GM12891 (cell line): ENCODE results near the gene GON4L.
"Not testable (repeated sequence)": the region's sequence is repeated elsewhere in the genome, so short reads cannot be mapped to it uniquely, and the experiment has no call there.

Experiments
- DNase-seq: peaks from one replicate; pipeline ENCODE4 v3.0.0; 2011; ENCODE audit warnings: low spot score; ENCODE audit not compliant: insufficient read length
- FAIRE-seq: peaks from 2 replicates; lab custom pipeline; 2011; peaks lifted over from hg19 to GRCh38; lab: Jason Lieb, UNC
- PAX5 ChIP-seq: IDR thresholded peaks from 2 replicates; pipeline ENCODE4 v1.6.1; 2011; ENCODE audit warnings: low read length, moderate library complexity, mild to moderate bottlenecking; ENCODE audit not compliant: insufficient read depth, severe bottlenecking
- POLR2A ChIP-seq: IDR thresholded peaks from 2 replicates; pipeline ENCODE4 v1.6.1; 2011; ENCODE audit warnings: low read depth, low read length, control low read depth
- POLR2AphosphoS5 ChIP-seq: IDR thresholded peaks from 2 replicates; pipeline ENCODE4 v1.6.1; 2011; ENCODE audit warnings: low read depth, low read length, control low read depth
- POU2F2 ChIP-seq: IDR thresholded peaks from 2 replicates; pipeline ENCODE4 v1.6.1; 2011; ENCODE audit warnings: low read depth, mild to moderate bottlenecking, control low read depth, low read length, moderate library complexity
- SPI1 ChIP-seq: IDR thresholded peaks from 2 replicates; pipeline ENCODE4 v1.6.1; 2011; ENCODE audit warnings: low read depth, low read length, control low read depth
- TAF1 ChIP-seq: IDR thresholded peaks from 2 replicates; pipeline ENCODE4 v1.6.1; 2011; ENCODE audit warnings: low read depth, low read length, control low read depth

The GON4L gene

GRCh38 chr1:155834296-155834926 lies 22.6 kb downstream of the GON4L start:
- no peak for DNase-seq
- no peak for FAIRE-seq
- TF ChIP-seq TAF1, result no peak
- no peak for TF ChIP-seq POLR2AphosphoS5
- TF ChIP-seq SPI1, result no peak
- TF ChIP-seq PAX5, result no peak
- no peak for TF ChIP-seq POU2F2
- TF ChIP-seq POLR2A, result no peak

GRCh38 chr1:155833665-155834295 lies 23.2 kb downstream of the GON4L start:
- TF ChIP-seq POU2F2 (no peak), SPI1 (no peak), TAF1 (no peak), PAX5 (no peak), POLR2A (no peak), POLR2AphosphoS5 (no peak)
- no peak for FAIRE-seq
- DNase-seq, result no peak

GRCh38 chr1:155831279-155831976 lies 25.6 kb downstream of the GON4L start:
- DNase-seq, result no peak
- no peak for FAIRE-seq
- no peak for TF ChIP-seq TAF1
- no peak for TF ChIP-seq POLR2A
- no peak for TF ChIP-seq POU2F2
- TF ChIP-seq SPI1, result no peak
- TF ChIP-seq POLR2AphosphoS5, result no peak
- TF ChIP-seq PAX5, result no peak

GRCh38 chr1:155827450-155827849 lies 29.6 kb downstream of the GON4L start:
- TF ChIP-seq POLR2A (no peak), POLR2AphosphoS5 (no peak), PAX5 (no peak), SPI1 (no peak), POU2F2 (no peak), TAF1 (no peak)
- no peak for DNase-seq
- no peak for FAIRE-seq

GRCh38 chr1:155816351-155816750 lies 40.7 kb downstream of the GON4L start:
- DNase-seq, result no peak
- FAIRE-seq, result no peak
- TF ChIP-seq POU2F2 (no peak), PAX5 (no peak), TAF1 (no peak), POLR2A (no peak), POLR2AphosphoS5 (no peak), SPI1 (no peak)

- DNase-seq (no peak), FAIRE-seq (no peak)
- TF ChIP-seq TAF1, result no peak
- no peak for TF ChIP-seq PAX5
- TF ChIP-seq POU2F2, result no peak
- TF ChIP-seq POLR2A, result no peak
Observed at GRCh38 chr1:155813672-155814071, 43.3 kb downstream of the GON4L start.

- FAIRE-seq, result no peak
- DNase-seq, result no peak
- TF ChIP-seq TAF1 (no peak), POLR2A (no peak), POLR2AphosphoS5 (no peak), POU2F2 (no peak), SPI1 (no peak; the same call in 1 of the 2 replicates), PAX5 (no peak)
Observed at GRCh38 chr1:155812878-155813277, 44.1 kb downstream of the GON4L start.

GRCh38 chr1:155809088-155809487 lies 47.9 kb downstream of the GON4L start:
- no peak for FAIRE-seq
- DNase-seq, result no peak
- no peak for TF ChIP-seq PAX5
- no peak for TF ChIP-seq POLR2AphosphoS5
- TF ChIP-seq SPI1, result no peak
- TF ChIP-seq POLR2A, result no peak
- no peak for TF ChIP-seq TAF1
- no peak for TF ChIP-seq POU2F2

- FAIRE-seq (no peak), DNase-seq (no peak)
Observed at GRCh38 chr1:155801149-155801548, 55.9 kb downstream of the GON4L start.

GRCh38 chr1:155795618-155796017 lies 61.4 kb downstream of the GON4L start:
- not testable (repeated sequence) for FAIRE-seq, DNase-seq

More at GRCh38 chr1:155801149-155801548, 55.9 kb downstream of the GON4L start:
- TF ChIP-seq POLR2A (no peak), POU2F2 (no peak), SPI1 (no peak), POLR2AphosphoS5 (no peak), PAX5 (no peak), TAF1 (no peak)
